ENCODE data around the gene NDST3. TPM values are rescaled to one million over a fixed set of nuclear protein-coding genes. Genes with fewer than 3 reads are reported as not detected.

The NDST3 gene
- total RNA-seq, 2 experiments from 2014 or later = not detected

- peak; percentile 23 for DNase-seq (ENCODE audit: low spot score)
- Histone ChIP-seq H3K4me3 (ENCODE audit: low read depth, low read length, poor library complexity, severe bottlenecking) (peak overlapping the region; percentile 91), H2AFZ (ENCODE audit: low read length) (no peak overlapping the region), H3K4me2 (ENCODE audit: low read length) (peak overlapping the region; percentile 86), H3K4me1 (ENCODE audit: insufficient read depth, low read length, poor library complexity, severe bottlenecking) (peaks cover 54% of the 10 kb centered on the region), H4K20me1 (ENCODE audit: insufficient read depth, low read length) (peaks cover 22% of the 10 kb centered on the region), H3K79me2 (ENCODE audit: insufficient read depth, low read depth, low read length) (peaks cover 21% of the 10 kb centered on the region; the same call in 1 of the 2 replicates), H3K9me3 (ENCODE audit: low read length) (peaks cover 6% of the 10 kb centered on the region; the same call in 1 of the 2 replicates), H3K27ac (ENCODE audit: low read depth, low read length, poor library complexity, severe bottlenecking) (peak overlapping the region; percentile 76), H3K36me3 (ENCODE audit: insufficient read depth, low read length) (peaks cover 41% of the 10 kb centered on the region), H3K9me2 (ENCODE audit: insufficient read depth, low read length) (no peaks in the 10 kb centered on the region)
- ChIA-PET POLR2A (interaction anchor here (1.0 kb wide), 1 partner anchor 405 kb away, joined by 3 read pairs; the partner anchor contains the start of gene METTL14), CTCF (ENCODE audit: unreplicated experiment) (no interaction called here)
- no TSS peak for BruUV-seq (replicated peaks)
- TF ChIP-seq CTCF (conservative IDR thresholded peaks at IDR 0.05; ENCODE audit: low read length) (no peak), EZH2phosphoT487 (IDR thresholded peaks at IDR 0.05; ENCODE audit: borderline replicate concordance, low read depth, low read length) (no peak)
- intact Hi-C loops (cut with micrococcal nuclease; ENCODE audit: unreplicated experiment) = loop anchor here (10.0 kb wide), 3 partner anchors 225 to 605 kb away; partner anchors contain the start of gene SYNPO2
These were observed 245.7 kb downstream of the NDST3 start for GRCh38 chr4:118279920-118280432.

GRCh38 chr4:118280501-118281218 is 246.4 kb downstream of the NDST3 start:
- intact Hi-C loops (cut with micrococcal nuclease; ENCODE audit: unreplicated experiment) = loop anchor here (10.0 kb wide), 3 partner anchors 224 to 604 kb away; partner anchors contain the start of gene SYNPO2

More at GRCh38 chr4:118280501-118281218, 246.4 kb downstream of the NDST3 start:
- H3K36me3 ChIP-seq (ENCODE audit: insufficient read depth, low read length) = peaks cover 41% of the 10 kb centered on the region
- ChIA-PET CTCF (ENCODE audit: unreplicated experiment) (no interaction called here), POLR2A (no interaction called here)
- H3K9me3 ChIP-seq (ENCODE audit: low read length) = peaks cover 6% of the 10 kb centered on the region; the same call in 1 of the 2 replicates
- H3K79me2 ChIP-seq (ENCODE audit: insufficient read depth, low read depth, low read length) = peaks cover 21% of the 10 kb centered on the region; the same call in 1 of the 2 replicates
- H3K4me3 ChIP-seq (ENCODE audit: low read depth, low read length, poor library complexity, severe bottlenecking) = peak overlapping the region; percentile 91
- H3K27ac ChIP-seq (ENCODE audit: low read depth, low read length, poor library complexity, severe bottlenecking) = peak overlapping the region; percentile 76
- H2AFZ ChIP-seq (ENCODE audit: low read length) = no peak overlapping the region
- no TSS peak for BruUV-seq (replicated peaks)
- H4K20me1 ChIP-seq (ENCODE audit: insufficient read depth, low read length) = peaks cover 22% of the 10 kb centered on the region
- peak; percentile 65 for DNase-seq (ENCODE audit: low spot score)
- H3K4me2 ChIP-seq (ENCODE audit: low read length) = peak overlapping the region; percentile 86
- no peaks in the 10 kb centered on the region for H3K9me2 ChIP-seq (ENCODE audit: insufficient read depth, low read length)
- peaks cover 54% of the 10 kb centered on the region for H3K4me1 ChIP-seq (ENCODE audit: insufficient read depth, low read length, poor library complexity, severe bottlenecking)
- TF ChIP-seq CTCF (conservative IDR thresholded peaks at IDR 0.05; ENCODE audit: low read length) (peak; percentile 83), EZH2phosphoT487 (IDR thresholded peaks at IDR 0.05; ENCODE audit: borderline replicate concordance, low read depth, low read length) (no peak)

Measured in OCI-LY7 (cell line).